HG03460 (cell line): Measurements from ENCODE around the gene FYCO1.

Source experiments
- ATAC-seq: cut with Tn5 transposase; IDR thresholded peaks from one replicate; pipeline ENCODE4 v1.9.1; 2021; ENCODE audit not compliant: unreplicated experiment

The FYCO1 gene

GRCh38 chr3:45944830-45945620 lies 50.6 kb downstream of the FYCO1 start:
- ATAC-seq = no peak

DNA sequence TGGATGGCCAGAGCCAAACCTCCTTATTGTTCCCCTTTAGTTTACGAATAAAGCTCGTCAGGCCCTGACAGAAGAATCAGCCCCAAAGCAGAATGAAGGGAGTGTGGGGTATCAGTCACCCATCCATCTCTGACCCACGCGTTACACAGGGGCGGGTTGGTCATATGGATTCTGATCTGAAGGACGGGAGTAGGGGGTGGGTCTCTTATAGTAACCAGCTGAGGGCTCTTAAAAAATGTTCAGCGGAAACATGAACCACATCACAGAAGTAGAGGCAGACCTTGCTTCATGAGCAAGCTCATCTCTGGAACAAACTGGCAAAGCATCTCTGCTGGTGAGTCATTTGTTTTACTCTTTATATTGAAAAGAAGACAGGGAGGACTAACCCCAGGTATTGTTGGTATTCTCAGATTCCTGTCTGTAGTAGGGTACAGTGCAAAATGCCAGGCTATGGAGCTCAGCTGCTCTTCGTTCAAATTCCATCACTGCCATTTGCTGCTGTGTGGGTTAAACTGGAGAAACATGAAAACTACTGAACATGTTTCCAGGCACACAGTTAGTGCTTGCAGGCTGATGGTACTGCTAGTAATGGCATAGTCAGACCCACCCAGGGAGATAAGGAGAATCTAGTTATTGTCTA lies 52.3 kb downstream of the FYCO1 start, which contains the start of gene CXCR6:
Gene CXCR6, plus strand, starts transcription at position 258 of the 640 bp plus-strand sequence. CDS start 3,018 bp downstream, outside the sequence.
- no peak for ATAC-seq

GRCh38 chr3:45942051-45942825 lies 53.4 kb downstream of the FYCO1 start:
- ATAC-seq = no peak

DNA sequence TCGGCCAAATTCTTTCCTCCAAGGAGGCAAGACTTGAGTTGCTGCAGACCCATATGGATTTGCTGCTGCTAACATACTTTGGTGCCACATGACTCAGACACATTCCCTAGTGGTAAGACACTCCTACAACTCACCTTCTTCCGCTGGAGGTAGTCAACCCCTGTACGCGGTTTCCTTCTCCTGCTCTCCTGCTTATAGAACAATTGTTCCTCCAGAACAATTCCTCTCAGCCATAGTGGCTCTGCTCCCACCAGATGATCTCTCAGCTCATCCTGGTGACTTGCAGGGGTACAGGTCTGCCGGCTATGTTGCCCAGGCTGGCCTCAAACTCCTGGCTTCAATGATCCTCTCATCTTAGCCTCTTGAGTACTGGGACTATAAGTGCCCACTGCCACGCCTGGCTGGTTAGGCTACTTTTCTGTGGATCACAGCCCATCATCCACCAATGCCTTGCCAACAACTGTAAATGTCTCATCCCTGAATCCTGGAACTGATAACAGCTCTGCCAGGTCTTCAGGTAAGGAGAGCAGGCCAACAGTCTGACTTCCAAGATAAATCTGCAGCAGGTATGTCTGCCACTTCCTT lies 54.8 kb downstream of the FYCO1 start:
- no peak for ATAC-seq

DNA sequence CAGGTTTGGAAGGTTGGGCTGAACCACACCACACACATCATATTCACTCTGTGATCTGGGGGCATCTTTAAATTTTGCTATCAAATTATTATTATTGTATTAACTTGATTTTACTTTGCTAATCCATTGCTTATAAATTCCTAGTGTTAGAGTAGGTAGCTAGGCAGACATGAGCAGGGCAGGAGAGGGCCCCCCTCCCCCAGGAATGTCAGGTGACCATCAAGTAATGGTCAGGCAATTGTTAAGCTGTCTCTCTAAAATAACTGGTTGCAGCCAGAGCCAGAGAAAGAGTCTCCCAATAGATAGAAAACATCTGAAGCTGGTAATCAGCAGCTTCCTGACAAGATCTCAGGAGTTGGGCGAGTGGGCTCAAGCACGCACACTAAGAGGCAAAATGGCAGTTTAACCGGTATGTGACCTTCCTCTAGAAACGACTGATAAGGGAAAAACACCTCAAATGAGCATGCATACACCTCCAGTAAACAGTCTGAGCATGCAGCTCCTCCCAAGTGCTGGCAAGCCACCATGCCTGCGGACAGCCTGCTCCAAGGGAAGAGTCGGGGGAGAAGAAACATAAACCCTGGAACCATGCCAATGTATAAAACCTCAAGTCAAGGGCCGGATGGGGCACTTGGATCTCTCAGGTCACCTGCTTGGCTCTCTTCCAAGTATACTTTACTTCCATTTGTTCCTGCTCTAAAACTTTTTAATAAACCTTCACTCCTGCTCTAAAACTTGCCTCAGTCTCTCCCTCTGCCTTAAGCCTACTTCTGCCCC lies 55.4 kb downstream of the FYCO1 start:
- no peak for ATAC-seq

- ATAC-seq = no peak
Measured at GRCh38 chr3:45939341-45939771, 56.3 kb downstream of the FYCO1 start.

- ATAC-seq = no peak
Measured at GRCh38 chr3:45938864-45939263, 56.8 kb downstream of the FYCO1 start.

DNA sequence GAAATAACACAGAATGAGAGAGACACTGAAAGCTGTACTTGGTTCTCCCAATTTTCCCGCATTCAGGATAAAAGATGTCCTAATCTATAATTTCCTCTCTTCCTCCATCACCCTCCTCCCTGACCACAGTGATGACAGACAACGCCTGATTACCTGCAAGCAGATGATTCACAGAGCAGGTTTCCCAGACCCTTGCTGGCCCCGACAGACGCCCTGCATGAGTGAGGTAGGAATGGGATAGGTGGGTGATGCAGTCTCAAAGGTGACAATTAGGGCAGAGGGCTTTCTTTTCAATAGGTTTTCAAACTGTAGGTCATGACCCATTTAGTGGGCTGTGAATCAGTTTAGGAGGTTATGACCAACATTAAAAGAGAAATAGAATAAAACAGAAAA lies 57.6 kb downstream of the FYCO1 start:
- ATAC-seq = no peak

DNA sequence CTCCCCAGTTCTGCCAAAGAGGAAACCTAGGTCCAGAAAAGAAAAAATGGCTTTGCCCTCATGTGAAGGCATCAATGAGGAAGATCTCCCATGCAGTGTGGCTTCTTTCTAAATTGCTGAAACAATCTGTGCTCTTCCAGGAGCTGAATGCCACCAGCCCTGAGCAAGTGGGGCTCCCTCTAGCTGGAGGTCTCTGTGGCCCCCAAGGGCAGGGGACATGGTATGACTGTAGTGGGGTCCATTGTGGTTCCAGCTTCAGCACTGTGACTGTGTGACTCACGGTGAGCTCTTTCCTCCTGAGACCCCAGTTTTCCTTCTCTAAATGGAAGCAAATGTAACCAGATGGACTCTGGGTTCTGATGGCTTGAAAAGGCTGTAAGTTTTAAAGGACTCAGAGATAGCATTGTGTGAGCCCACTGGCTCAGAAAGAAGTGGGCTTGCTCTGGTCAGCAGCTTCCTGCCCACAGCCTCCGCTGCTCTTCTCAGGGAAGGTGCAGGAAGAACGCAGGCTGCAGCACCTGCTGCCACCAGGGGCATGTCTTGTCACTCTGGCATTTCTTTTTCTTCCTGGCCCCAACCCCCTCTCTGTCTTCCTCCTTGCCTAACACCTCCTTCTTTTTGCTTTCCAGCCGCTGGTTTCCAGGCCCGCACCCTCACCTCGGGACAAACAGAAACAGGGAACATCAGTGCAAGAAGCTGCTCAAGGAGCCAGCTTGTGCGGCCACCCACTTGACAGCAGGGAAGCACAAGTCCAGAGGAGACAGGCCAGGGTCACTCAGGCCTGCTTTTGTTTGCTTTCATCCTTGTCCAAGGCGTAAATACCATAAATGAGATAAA lies 58.2 kb downstream of the FYCO1 start:
- ATAC-seq = no peak

GRCh38 chr3:45936261-45936660 lies 59.4 kb downstream of the FYCO1 start:
- ATAC-seq = no peak

- ATAC-seq = no peak
Measured at GRCh38 chr3:45933591-45933990, 62.0 kb downstream of the FYCO1 start.

DNA sequence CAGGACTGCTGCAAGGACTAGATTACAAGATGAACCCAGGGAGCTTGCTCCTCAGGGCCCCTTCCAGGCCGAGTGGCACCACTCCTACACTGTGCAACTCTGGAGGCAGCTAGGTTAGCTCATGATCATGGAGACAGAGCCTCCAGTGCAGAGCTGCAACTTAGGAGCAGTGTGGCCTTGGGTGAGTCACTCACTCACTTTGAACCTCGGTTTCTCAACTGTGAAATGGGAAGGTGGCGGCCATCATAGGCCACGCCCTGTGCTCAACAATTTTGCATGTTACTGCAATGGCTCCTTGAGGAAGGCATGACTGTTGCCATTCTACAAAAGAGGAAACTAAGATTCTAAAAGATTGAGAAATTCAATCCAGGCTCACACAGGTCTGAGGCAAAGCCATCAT lies 63.5 kb downstream of the FYCO1 start:
- ATAC-seq = no peak

GRCh38 chr3:45931496-45931895 lies 64.1 kb downstream of the FYCO1 start:
- ATAC-seq = no peak

GRCh38 chr3:45929042-45929679 lies 66.5 kb downstream of the FYCO1 start:
- peak; percentile 61 for ATAC-seq

DNA sequence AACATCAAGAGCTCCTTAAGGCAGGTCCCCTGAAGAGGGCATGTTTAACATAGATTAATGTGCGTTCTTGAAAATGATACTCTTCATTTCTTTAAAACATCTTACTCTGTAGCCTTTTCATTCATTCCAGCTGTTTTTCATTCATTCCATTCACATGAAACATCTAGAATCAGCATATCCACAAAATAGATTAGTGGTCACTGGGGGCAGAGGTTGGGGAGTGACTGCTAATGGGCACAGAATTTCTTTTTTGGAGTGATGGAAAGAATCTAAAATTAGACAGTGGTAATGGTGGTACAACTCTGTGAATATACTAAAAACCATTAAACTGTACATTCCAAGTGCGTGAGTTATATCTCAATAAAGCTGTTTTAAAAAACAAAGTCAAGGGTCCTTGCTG lies 67.7 kb downstream of the FYCO1 start:
- no peak for ATAC-seq

DNA sequence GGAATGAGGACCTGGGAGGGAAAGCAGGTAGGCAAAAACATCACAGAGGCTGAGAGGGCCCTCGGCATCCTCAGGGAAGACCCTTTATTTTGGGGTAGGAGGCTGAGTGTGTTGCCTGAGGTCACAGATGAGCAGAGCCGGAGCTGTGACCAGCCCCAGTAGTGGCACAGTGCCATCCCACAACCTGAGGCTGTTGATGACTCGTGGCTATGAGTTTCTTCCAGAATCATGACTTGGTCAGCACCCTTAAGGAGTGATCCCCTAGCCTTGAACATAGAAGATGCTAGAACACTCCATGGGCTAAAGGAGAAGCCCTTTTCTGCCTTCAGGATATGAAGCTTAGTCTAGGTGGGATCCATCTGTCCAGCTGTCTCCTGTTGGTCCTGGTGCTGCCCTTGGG lies 71.9 kb downstream of the FYCO1 start:
- ATAC-seq = no peak

GRCh38 chr3:45922950-45923590 lies 72.6 kb downstream of the FYCO1 start:
- no peak for ATAC-seq

GRCh38 chr3:45922039-45922326 lies 73.6 kb downstream of the FYCO1 start:
- no peak for ATAC-seq
